Measurements from ENCODE around the gene EPYC.
A peak's percentile ranks its signal among the peaks of the same experiment; 100 is the strongest.
"Not testable (repeated sequence)": the region's sequence is repeated elsewhere in the genome, so short reads cannot be mapped to it uniquely, and the experiment has no call there.

EPYC gene

DNA sequence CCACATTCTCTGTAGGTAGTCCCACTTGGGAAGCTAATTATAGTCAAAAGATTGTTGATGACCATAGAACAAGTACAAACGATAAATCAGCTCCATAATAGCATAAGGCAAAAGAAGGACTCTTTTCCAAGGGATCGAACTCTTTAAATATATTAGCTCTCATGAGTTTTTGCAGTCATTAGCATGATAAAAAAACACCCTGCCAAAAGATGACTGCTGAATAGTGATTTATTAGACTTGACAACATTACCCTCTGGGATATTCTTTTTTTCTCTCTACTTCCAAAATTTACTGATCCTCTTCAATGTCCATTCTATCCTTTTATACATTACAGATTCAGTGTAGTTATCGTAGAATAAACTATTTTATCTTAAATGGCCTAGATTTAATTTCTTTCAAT is 14.2 kb downstream of the EPYC start:
- Histone ChIP-seq H3K9me3 (ENCODE audit: insufficient read depth, low read length) (peaks cover 52% of the 10 kb centered on the region), H3K4me3 (ENCODE audit: insufficient read length, low read depth) (no peak overlapping the region), H3K4me1 (ENCODE audit: insufficient read depth, insufficient read length) (no peaks in the 10 kb centered on the region), H3K9ac (ENCODE audit: insufficient read length, low read depth) (no peak overlapping the region), H3K36me3 (ENCODE audit: insufficient read depth, insufficient read length, low read length) (no peaks in the 10 kb centered on the region), H3K27me3 (ENCODE audit: insufficient read depth, insufficient read length) (no peaks in the 10 kb centered on the region)
- TF ChIP-seq YY1 (IDR thresholded peaks at IDR 0.05; ENCODE audit: insufficient read depth, insufficient read length) (no peak), SUZ12 (IDR thresholded peaks at IDR 0.05; ENCODE audit: extremely low read depth, insufficient read depth, insufficient read length) (no peak), ZNF274 (IDR thresholded peaks at IDR 0.05; ENCODE audit: low read depth, low read length) (no peak)
- DNase-seq (ENCODE audit: low read depth, low spot score), result no peak

- no peak for TF ChIP-seq ZNF274 (IDR thresholded peaks at IDR 0.05; ENCODE audit: low read depth, low read length)
- TF ChIP-seq YY1 (IDR thresholded peaks at IDR 0.05; ENCODE audit: insufficient read depth, insufficient read length), result no peak
- TF ChIP-seq SUZ12 (IDR thresholded peaks at IDR 0.05; ENCODE audit: extremely low read depth, insufficient read depth, insufficient read length), result no peak
- Histone ChIP-seq H3K27me3 (ENCODE audit: insufficient read depth, insufficient read length) (no peaks in the 10 kb centered on the region), H3K36me3 (ENCODE audit: insufficient read depth, insufficient read length, low read length) (no peaks in the 10 kb centered on the region), H3K9ac (ENCODE audit: insufficient read length, low read depth) (no peak overlapping the region), H3K9me3 (ENCODE audit: insufficient read depth, low read length) (peaks cover 54% of the 10 kb centered on the region), H3K4me3 (ENCODE audit: insufficient read length, low read depth) (no peak overlapping the region), H3K4me1 (ENCODE audit: insufficient read depth, insufficient read length) (no peaks in the 10 kb centered on the region)
- no peak for DNase-seq (ENCODE audit: low read depth, low spot score)
Observed at GRCh38 chr12:90989686-90990111, 15.1 kb downstream of the EPYC start.

GRCh38 chr12:90987520-90987919 is 17.3 kb downstream of the EPYC start:
- no peaks in the 10 kb centered on the region for H3K36me3 ChIP-seq (ENCODE audit: insufficient read depth, insufficient read length, low read length)
- no peak overlapping the region for H3K9ac ChIP-seq (ENCODE audit: insufficient read length, low read depth)
- TF ChIP-seq YY1 (IDR thresholded peaks at IDR 0.05; ENCODE audit: insufficient read depth, insufficient read length) (no peak), SUZ12 (IDR thresholded peaks at IDR 0.05; ENCODE audit: extremely low read depth, insufficient read depth, insufficient read length) (no peak), ZNF274 (IDR thresholded peaks at IDR 0.05; ENCODE audit: low read depth, low read length) (no peak)
- no peaks in the 10 kb centered on the region for H3K27me3 ChIP-seq (ENCODE audit: insufficient read depth, insufficient read length)
- H3K9me3 ChIP-seq (ENCODE audit: insufficient read depth, low read length), result peaks cover 59% of the 10 kb centered on the region
- no peak for DNase-seq (ENCODE audit: low read depth, low spot score)
- no peaks in the 10 kb centered on the region for H3K4me1 ChIP-seq (ENCODE audit: insufficient read depth, insufficient read length)
- no peak overlapping the region for H3K4me3 ChIP-seq (ENCODE audit: insufficient read length, low read depth)

DNA sequence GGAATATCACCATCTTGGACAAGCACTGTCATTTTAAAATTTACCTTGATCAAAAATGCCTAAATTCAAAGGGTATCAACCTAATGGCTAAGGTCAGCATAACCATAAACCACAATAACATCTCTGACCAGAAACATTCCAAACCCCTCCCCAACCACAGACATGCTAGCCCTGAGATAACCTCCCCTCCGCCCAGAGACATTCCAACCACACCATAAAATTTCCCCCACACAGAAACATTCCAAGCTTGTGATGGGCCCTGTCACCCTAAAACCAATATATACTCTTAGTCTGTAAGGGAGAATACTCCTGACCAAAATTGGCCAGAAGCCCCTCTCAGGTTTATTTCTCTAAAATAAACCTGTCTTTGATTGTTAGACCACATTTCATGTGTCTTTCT is 17.7 kb downstream of the EPYC start:
- DNase-seq (ENCODE audit: low read depth, low spot score), result no peak
- Histone ChIP-seq H3K9ac (ENCODE audit: insufficient read length, low read depth) (no peak overlapping the region), H3K4me3 (ENCODE audit: insufficient read length, low read depth) (no peak overlapping the region), H3K36me3 (ENCODE audit: insufficient read depth, insufficient read length, low read length) (no peaks in the 10 kb centered on the region), H3K27me3 (ENCODE audit: insufficient read depth, insufficient read length) (no peaks in the 10 kb centered on the region), H3K9me3 (ENCODE audit: insufficient read depth, low read length) (peaks cover 60% of the 10 kb centered on the region), H3K4me1 (ENCODE audit: insufficient read depth, insufficient read length) (no peaks in the 10 kb centered on the region)
- TF ChIP-seq SUZ12 (IDR thresholded peaks at IDR 0.05; ENCODE audit: extremely low read depth, insufficient read depth, insufficient read length) (no peak), YY1 (IDR thresholded peaks at IDR 0.05; ENCODE audit: insufficient read depth, insufficient read length) (no peak), ZNF274 (IDR thresholded peaks at IDR 0.05; ENCODE audit: low read depth, low read length) (no peak)

DNA sequence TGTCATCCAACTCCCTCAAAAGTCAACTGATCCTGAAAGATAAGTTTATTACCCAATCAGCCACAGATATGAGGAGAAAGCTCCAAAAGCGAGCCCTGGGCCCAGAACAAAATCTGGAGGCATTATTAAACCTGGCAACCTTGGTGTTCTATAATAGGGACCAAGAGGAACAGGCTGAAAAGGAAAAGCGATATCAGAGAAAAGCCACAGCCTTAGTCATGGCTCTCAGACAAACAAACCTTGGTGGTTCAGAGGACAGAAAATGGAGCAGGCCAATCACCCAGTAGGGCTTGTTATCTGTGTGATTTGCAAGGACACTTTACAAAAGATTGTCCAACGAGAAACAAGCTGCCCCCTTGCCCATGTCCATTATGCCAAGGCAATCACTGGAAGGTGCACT is 19.4 kb downstream of the EPYC start:
- H3K4me3 ChIP-seq (ENCODE audit: insufficient read length, low read depth); H3K27me3 ChIP-seq (ENCODE audit: insufficient read depth, insufficient read length); DNase-seq (ENCODE audit: low read depth, low spot score); H3K4me1 ChIP-seq (ENCODE audit: insufficient read depth, insufficient read length); H3K9ac ChIP-seq (ENCODE audit: insufficient read length, low read depth); H3K36me3 ChIP-seq (ENCODE audit: insufficient read depth, insufficient read length, low read length): not testable (repeated sequence)
- peaks cover 42% of the 10 kb centered on the region for H3K9me3 ChIP-seq (ENCODE audit: insufficient read depth, low read length)

GRCh38 chr12:90984114-90984513 is 20.7 kb downstream of the EPYC start:
- peak; percentile 46 for DNase-seq (ENCODE audit: low read depth, low spot score)
- Histone ChIP-seq H3K4me3 (ENCODE audit: insufficient read length, low read depth) (no peak overlapping the region), H3K4me1 (ENCODE audit: insufficient read depth, insufficient read length) (no peaks in the 10 kb centered on the region), H3K9ac (ENCODE audit: insufficient read length, low read depth) (no peak overlapping the region), H3K27me3 (ENCODE audit: insufficient read depth, insufficient read length) (no peaks in the 10 kb centered on the region), H3K9me3 (ENCODE audit: insufficient read depth, low read length) (peaks cover 40% of the 10 kb centered on the region), H3K36me3 (ENCODE audit: insufficient read depth, insufficient read length, low read length) (no peaks in the 10 kb centered on the region)
- TF ChIP-seq YY1 (IDR thresholded peaks at IDR 0.05; ENCODE audit: insufficient read depth, insufficient read length) (no peak), ZNF274 (IDR thresholded peaks at IDR 0.05; ENCODE audit: low read depth, low read length) (no peak), SUZ12 (IDR thresholded peaks at IDR 0.05; ENCODE audit: extremely low read depth, insufficient read depth, insufficient read length) (no peak)

DNA sequence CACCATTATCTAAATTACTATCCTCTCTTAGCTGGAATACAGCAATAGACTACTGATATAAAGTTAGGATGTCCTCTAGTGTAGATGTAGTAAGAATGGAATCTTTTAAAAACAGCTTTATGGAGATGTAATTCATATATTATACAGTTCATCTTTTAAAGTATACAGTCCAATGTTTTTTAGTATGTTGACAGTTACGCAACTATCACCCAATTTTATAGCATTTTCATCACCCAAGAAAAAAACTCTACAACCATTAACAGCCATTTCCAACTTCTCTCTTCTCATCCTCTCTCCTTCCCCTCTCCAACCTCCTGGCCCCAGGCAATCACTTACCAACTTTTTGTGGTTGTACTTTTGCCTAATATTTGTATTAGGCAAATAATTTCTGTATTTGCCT is 22.6 kb downstream of the EPYC start:
- no peaks in the 10 kb centered on the region for H3K4me1 ChIP-seq (ENCODE audit: insufficient read depth, insufficient read length)
- H3K36me3 ChIP-seq (ENCODE audit: insufficient read depth, insufficient read length, low read length), result no peaks in the 10 kb centered on the region
- no peak for DNase-seq (ENCODE audit: low read depth, low spot score)
- no peaks in the 10 kb centered on the region for H3K27me3 ChIP-seq (ENCODE audit: insufficient read depth, insufficient read length)
- no peak overlapping the region for H3K9ac ChIP-seq (ENCODE audit: insufficient read length, low read depth)
- no peak overlapping the region for H3K4me3 ChIP-seq (ENCODE audit: insufficient read length, low read depth)
- no peak for TF ChIP-seq YY1 (IDR thresholded peaks at IDR 0.05; ENCODE audit: insufficient read depth, insufficient read length)
- no peak for TF ChIP-seq SUZ12 (IDR thresholded peaks at IDR 0.05; ENCODE audit: extremely low read depth, insufficient read depth, insufficient read length)
- no peak for TF ChIP-seq ZNF274 (IDR thresholded peaks at IDR 0.05; ENCODE audit: low read depth, low read length)
- peaks cover 26% of the 10 kb centered on the region for H3K9me3 ChIP-seq (ENCODE audit: insufficient read depth, low read length)

- H3K9ac ChIP-seq (ENCODE audit: insufficient read length, low read depth), result no peak overlapping the region
- H3K4me1 ChIP-seq (ENCODE audit: insufficient read depth, insufficient read length), result no peaks in the 10 kb centered on the region
- H3K36me3 ChIP-seq (ENCODE audit: insufficient read depth, insufficient read length, low read length), result no peaks in the 10 kb centered on the region
- no peak overlapping the region for H3K4me3 ChIP-seq (ENCODE audit: insufficient read length, low read depth)
- no peak for DNase-seq (ENCODE audit: low read depth, low spot score)
- TF ChIP-seq SUZ12 (IDR thresholded peaks at IDR 0.05; ENCODE audit: extremely low read depth, insufficient read depth, insufficient read length), result no peak
- TF ChIP-seq YY1 (IDR thresholded peaks at IDR 0.05; ENCODE audit: insufficient read depth, insufficient read length), result no peak
- no peak for TF ChIP-seq ZNF274 (IDR thresholded peaks at IDR 0.05; ENCODE audit: low read depth, low read length)
- peaks cover 8% of the 10 kb centered on the region; the same call in 1 of the 2 replicates for H3K9me3 ChIP-seq (ENCODE audit: insufficient read depth, low read length)
- no peaks in the 10 kb centered on the region for H3K27me3 ChIP-seq (ENCODE audit: insufficient read depth, insufficient read length)
Observed at GRCh38 chr12:90979951-90980350, 24.8 kb downstream of the EPYC start.
